B cell (primary cell): Measurements from ENCODE around the gene SCARB1. TPM values are rescaled to one million over a fixed set of nuclear protein-coding genes. Genes with fewer than 3 reads are reported as not detected.

Experiments
- ATAC-seq: fragments of 200-7000 bp; cut with Tn5 transposase; one replicate; pipeline ENCODE4 v1.10.0; 2021; ENCODE audit warnings: low read depth, mild to moderate bottlenecking, moderate number of reproducible peaks, moderate library complexity
- CTCF ChIA-PET: fragments of 350-600 bp; sonication (Branson Sonifier 250); formaldehyde crosslinking; loops from one replicate; lab custom pipeline; 2021; ENCODE audit warnings: antibody characterized with exemption, inconsistent platforms; lab: Charles Lee
- POLR2A ChIA-PET: fragments of 350-600 bp; sonication (Branson Sonifier 250); formaldehyde crosslinking; loops from one replicate; lab custom pipeline; 2021; ENCODE audit warnings: antibody characterized with exemption; lab: Charles Lee
- DNase-seq: peaks from one replicate; pipeline ENCODE4 v3.0.0; 2013
- H2AFZ ChIP-seq: 2 replicates; pipeline ENCODE4 v1.6.1; 2012; ENCODE audit warnings: mild to moderate bottlenecking, low read depth, low read length; ENCODE audit not compliant: insufficient read depth, poor library complexity, severe bottlenecking
- H3K27ac ChIP-seq, 2 donors: 1 replicate in 1 of 2; 2 replicates in 1 of 2; pipeline ENCODE4 v1.5.1; 2012 to 2013; ENCODE audit warnings: low read length in 2 of 2, mild to moderate bottlenecking in 2 of 2, moderate library complexity in 1 of 2
- H3K27me3 ChIP-seq, 4 experiments: fragments of 200-600 bp in 1 of 4; sonication (generic) in 1 of 4; replicated peaks in 1 of 4; 1 replicate in 2 of 4; 2 replicates in 2 of 4; pipeline versions ENCODE4 v1.6.1 to v1.7.0; 2013 to 2016; ENCODE audit warnings: low read length in 3 of 4, mild to moderate bottlenecking in 2 of 4, mixed read lengths in 1 of 4, moderate library complexity in 1 of 4; ENCODE audit not compliant: insufficient read depth in 4 of 4, control insufficient read depth in 3 of 4; ENCODE audit errors: control extremely low read depth in 1 of 4
- H3K36me3 ChIP-seq, 2 experiments: replicated peaks in 1 of 2; 1 replicate in 1 of 2; 2 replicates in 1 of 2; pipeline versions ENCODE4 v1.6.1 to v1.7.1; 2013; ENCODE audit warnings: low read length in 1 of 2; ENCODE audit not compliant: insufficient read depth in 2 of 2, control insufficient read depth in 1 of 2; ENCODE audit errors: control extremely low read depth in 1 of 2, extremely low read depth in 1 of 2
- H3K4me1 ChIP-seq, 2 donors: fragments of 200-600 bp in 1 of 2; sonication (generic) in 1 of 2; 1 replicate in 1 of 2; 2 replicates in 1 of 2; pipeline versions ENCODE4 v1.5.1 to v1.6.1; 2013 to 2017; ENCODE audit warnings: low read length in 2 of 2; ENCODE audit not compliant: control insufficient read depth in 2 of 2, insufficient read depth in 2 of 2
- H3K4me2 ChIP-seq: replicated peaks from 2 replicates; pipeline ENCODE3; 2012; ENCODE audit warnings: mild to moderate bottlenecking, low read depth, low read length; ENCODE audit not compliant: poor library complexity, severe bottlenecking
- H3K4me3 ChIP-seq, 5 experiments: fragments of 200-600 bp in 1 of 5; sonication (generic) in 1 of 5; 1 replicate in 3 of 5; 2 replicates in 2 of 5; pipeline versions ENCODE4 v1.5.1 to v1.7.0; 2011 to 2016; ENCODE audit warnings: low read length in 4 of 5, mild to moderate bottlenecking in 4 of 5, low read depth in 2 of 5, control low read depth in 1 of 5, moderate library complexity in 1 of 5; ENCODE audit not compliant: insufficient read depth in 1 of 5; ENCODE audit errors: control extremely low read depth in 1 of 5, extremely low read depth in 1 of 5
- H3K79me2 ChIP-seq: fragments of 200-600 bp; sonication (generic); one replicate; pipeline ENCODE4 v1.6.0; 2016; ENCODE audit warnings: low read length; ENCODE audit not compliant: control insufficient read depth, insufficient read depth
- H3K9ac ChIP-seq: fragments of 200-600 bp; sonication (generic); 2 replicates; pipeline ENCODE4 v1.6.1; 2017; ENCODE audit warnings: mild to moderate bottlenecking, low read length, moderate library complexity
- H3K9me3 ChIP-seq, 3 donors: one replicate each; pipeline versions ENCODE4 v1.6.1 to v1.7.1; 2013; ENCODE audit warnings: low read length in 2 of 3; ENCODE audit not compliant: control insufficient read depth in 2 of 3, insufficient read depth in 1 of 3; ENCODE audit errors: control extremely low read depth in 1 of 3
- H4K20me1 ChIP-seq: 2 replicates; pipeline ENCODE4 v1.6.0; 2012; ENCODE audit warnings: mild to moderate bottlenecking, low read length; ENCODE audit not compliant: insufficient read depth, control insufficient read depth, poor library complexity, severe bottlenecking
- H3K27ac Mint-ChIP-seq: one replicate; pipeline ENCODE4 v1.8.0; 2021; ENCODE audit warnings: mixed read lengths
- H3K27me3 Mint-ChIP-seq: one replicate; pipeline ENCODE4 v1.8.0; 2021; ENCODE audit warnings: mixed read lengths
- H3K4me1 Mint-ChIP-seq: one replicate; pipeline ENCODE4 v1.8.0; 2021; ENCODE audit warnings: mixed read lengths
- H3K4me3 Mint-ChIP-seq: one replicate; pipeline ENCODE4 v1.8.0; 2021; ENCODE audit warnings: mixed read lengths
- H3K9me3 Mint-ChIP-seq: one replicate; pipeline ENCODE4 v1.8.0; 2022; ENCODE audit warnings: mixed read lengths; ENCODE audit not compliant: insufficient read depth
- EZH2 ChIP-seq: IDR thresholded peaks from 2 replicates; pipeline ENCODE4 v1.6.1; 2012; ENCODE audit warnings: borderline replicate concordance, low read depth, mild to moderate bottlenecking, moderate library complexity, low read length; ENCODE audit not compliant: insufficient read depth, poor library complexity, severe bottlenecking
- WGBS: methylation state at CpG from one replicate; pipeline ENCODE4 v1.1.5; 2013; ENCODE audit warnings: missing lambda C conversion rate; ENCODE audit not compliant: insufficient coverage; 5-methylcytosine and 5-hydroxymethylcytosine counted together
- intact Hi-C: fragments of 100-400 bp; cut with micrococcal nuclease; formaldehyde crosslinking; loops from one replicate; pipeline ENCODE4 v1.10.0; 2022
- polyA plus RNA-seq: library from polyadenylated mRNA; depleted of rRNA; stranded (reverse); fragments of >200 nt; gene quantifications from 2 replicates; pipeline ENCODE4 v1.2.3, GENCODE V29; 2012
- total RNA-seq, 2 donors: library from RNA; stranded (reverse); fragments of 120-200 nt in 1 of 2; gene quantifications; 1 replicate in 1 of 2; 2 replicates in 1 of 2; pipeline versions ENCODE4 v1.2.3 to v1.2.4, GENCODE V29; 2013 to 2022
- TF ChIP-seq, protein P1 (sequence below): fragments of 200-600 bp; IDR thresholded peaks from one replicate; pipeline ENCODE4 v1.8.0; 2022; ENCODE audit warnings: antibody characterized with exemption, mild to moderate bottlenecking

Gene SCARB1
- total and polyA plus RNA-seq, 2 donors (not counting 1 experiment from before 2014, with no cell fraction given), result 26.8 to 30.7 TPM

DNA sequence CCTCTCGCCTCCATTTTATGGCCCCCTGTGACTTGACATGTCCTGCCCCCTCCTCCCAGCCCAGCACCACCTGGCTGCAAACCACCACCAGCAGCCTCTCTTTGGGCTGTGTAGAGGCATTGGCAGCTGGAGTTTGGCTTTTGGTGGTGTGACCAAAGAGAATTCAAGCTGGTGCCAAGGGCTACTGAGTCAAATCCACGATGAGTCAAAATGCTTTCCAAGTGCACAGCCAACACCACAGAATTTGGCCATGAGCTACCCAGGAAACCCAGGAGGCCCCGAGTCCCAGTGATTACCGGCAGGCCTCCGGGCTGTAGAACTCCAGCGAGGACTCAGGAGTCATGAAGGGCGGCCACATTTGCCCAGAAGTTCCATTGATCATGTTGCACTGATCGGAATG, 53.8 kb downstream of the SCARB1 start:
- H3K4me1 ChIP-seq, result no peaks in the 10 kb centered on the region
- CTCF ChIA-PET, result no interaction called here
- ATAC-seq (no peak), DNase-seq (no peak)
- no peaks in the 10 kb centered on the region for H3K79me2 ChIP-seq
- intact Hi-C loops, result no loop called here
- H3K9me3 ChIP-seq, result peaks cover 0 to 5% (median 0%) of the 10 kb centered on the region in 3 donors
- TF ChIP-seq, protein P1, sequence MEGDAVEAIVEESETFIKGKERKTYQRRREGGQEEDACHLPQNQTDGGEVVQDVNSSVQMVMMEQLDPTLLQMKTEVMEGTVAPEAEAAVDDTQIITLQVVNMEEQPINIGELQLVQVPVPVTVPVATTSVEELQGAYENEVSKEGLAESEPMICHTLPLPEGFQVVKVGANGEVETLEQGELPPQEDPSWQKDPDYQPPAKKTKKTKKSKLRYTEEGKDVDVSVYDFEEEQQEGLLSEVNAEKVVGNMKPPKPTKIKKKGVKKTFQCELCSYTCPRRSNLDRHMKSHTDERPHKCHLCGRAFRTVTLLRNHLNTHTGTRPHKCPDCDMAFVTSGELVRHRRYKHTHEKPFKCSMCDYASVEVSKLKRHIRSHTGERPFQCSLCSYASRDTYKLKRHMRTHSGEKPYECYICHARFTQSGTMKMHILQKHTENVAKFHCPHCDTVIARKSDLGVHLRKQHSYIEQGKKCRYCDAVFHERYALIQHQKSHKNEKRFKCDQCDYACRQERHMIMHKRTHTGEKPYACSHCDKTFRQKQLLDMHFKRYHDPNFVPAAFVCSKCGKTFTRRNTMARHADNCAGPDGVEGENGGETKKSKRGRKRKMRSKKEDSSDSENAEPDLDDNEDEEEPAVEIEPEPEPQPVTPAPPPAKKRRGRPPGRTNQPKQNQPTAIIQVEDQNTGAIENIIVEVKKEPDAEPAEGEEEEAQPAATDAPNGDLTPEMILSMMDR, result no peak
- no peak for TF ChIP-seq EZH2
- no peak overlapping the region for H3K27ac ChIP-seq
- Mint-ChIP-seq H3K27ac (no peak overlapping the region), H3K27me3 (no peaks in the 10 kb centered on the region), H3K4me3 (no peak overlapping the region), H3K9me3 (no peaks in the 10 kb centered on the region), H3K4me1 (no peaks in the 10 kb centered on the region)
- H3K9ac ChIP-seq, result no peak overlapping the region
- peaks cover 2 to 14% of the 10 kb centered on the region in 2 experiments for H3K36me3 ChIP-seq
- H3K27me3 ChIP-seq, result no peaks in the 10 kb centered on the region
- no peaks in the 10 kb centered on the region for H4K20me1 ChIP-seq
- 95% methylated on average over 8 of the region's 8 CpGs for WGBS
- H3K4me3 ChIP-seq, result no peak overlapping the region
- H3K4me2 ChIP-seq, result no peak overlapping the region
- POLR2A ChIA-PET, result no interaction called here
- no peak overlapping the region for H2AFZ ChIP-seq

DNA sequence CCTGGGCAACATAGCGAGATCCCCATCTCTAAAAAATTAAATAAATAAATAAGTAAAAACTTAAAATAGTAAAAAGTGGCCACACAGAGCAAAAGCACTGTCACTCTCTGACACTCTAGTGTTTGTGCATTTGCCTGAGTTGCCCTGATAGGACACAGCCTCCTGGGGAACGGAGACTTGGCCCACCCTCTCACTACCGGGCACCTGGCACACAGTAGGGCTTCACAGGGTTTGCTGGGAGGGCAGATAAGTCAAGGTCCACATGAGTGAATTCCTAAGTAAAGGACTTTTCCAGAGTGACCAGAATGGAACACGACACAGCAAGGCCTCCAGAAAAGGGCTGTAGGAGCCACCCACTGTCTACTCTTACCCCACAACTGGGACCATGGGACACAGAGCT, 54.3 kb downstream of the SCARB1 start:
- 100% methylated on average over 2 of the region's 4 CpGs for WGBS
- Histone ChIP-seq H3K4me3 (no peak overlapping the region), H3K27me3 (no peaks in the 10 kb centered on the region), H3K4me1 (no peaks in the 10 kb centered on the region), H4K20me1 (no peaks in the 10 kb centered on the region), H3K36me3 (peaks cover 2 to 13% of the 10 kb centered on the region in 2 experiments), H3K79me2 (no peaks in the 10 kb centered on the region), H2AFZ (no peak overlapping the region), H3K4me2 (no peak overlapping the region), H3K27ac (no peak overlapping the region), H3K9me3 (peaks cover 0 to 5% (median 0%) of the 10 kb centered on the region in 3 donors), H3K9ac (no peak overlapping the region)
- intact Hi-C loops, result no loop called here
- ATAC-seq (no peak), DNase-seq (no peak)
- CTCF ChIA-PET, result no interaction called here
- Mint-ChIP-seq H3K27ac (no peak overlapping the region), H3K4me1 (no peaks in the 10 kb centered on the region), H3K9me3 (no peaks in the 10 kb centered on the region), H3K4me3 (no peak overlapping the region), H3K27me3 (no peaks in the 10 kb centered on the region)
- POLR2A ChIA-PET, result no interaction called here
- TF ChIP-seq EZH2, result no peak
- TF ChIP-seq, protein P1, result no peak
